ENCODE results near the gene SSR3. TPM values are rescaled to one million over a fixed set of nuclear protein-coding genes. Genes with fewer than 3 reads are reported as not detected.
"Not testable (repeated sequence)": the region's sequence is repeated elsewhere in the genome, so short reads cannot be mapped to it uniquely, and the experiment has no call there.

SSR3 gene
- total RNA-seq, 1 donor = 212 TPM

- TF ChIP-seq CTCF (IDR thresholded peaks at IDR 0.05; ENCODE audit: extremely low read depth, low read depth, low read length) = no peak
- no peaks in the 10 kb centered on the region for H3K9me3 ChIP-seq (ENCODE audit: low read depth, low read length)
These were observed 21.1 kb upstream of the SSR3 start for GRCh38 chr3:156576051-156576450.

GRCh38 chr3:156575641-156576040, 20.7 kb upstream of the SSR3 start:
- Histone ChIP-seq H3K9me3 (ENCODE audit: low read depth, low read length) (no peaks in the 10 kb centered on the region), H3K27ac (ENCODE audit: low read depth, low read length) (no peak overlapping the region), H3K4me3 (ENCODE audit: insufficient read depth, low read length) (no peak overlapping the region), H3K27me3 (ENCODE audit: insufficient read depth, low read length) (no peaks in the 10 kb centered on the region), H3K36me3 (ENCODE audit: insufficient read depth, low read length) (no peaks in the 10 kb centered on the region), H3K4me2 (ENCODE audit: insufficient read depth, low read length) (no peak overlapping the region), H3K4me1 (ENCODE audit: insufficient read depth, low read length) (peaks cover 5% of the 10 kb centered on the region), H2AFZ (ENCODE audit: low read length) (no peak overlapping the region), H3K79me2 (ENCODE audit: insufficient read depth, low read length) (no peaks in the 10 kb centered on the region), H4K20me1 (ENCODE audit: insufficient read depth, low read length) (no peaks in the 10 kb centered on the region)
- no peak for DNase-seq (ENCODE audit: insufficient read length, low spot score, missing footprints)
- no peak for TF ChIP-seq CTCF (IDR thresholded peaks at IDR 0.05; ENCODE audit: extremely low read depth, low read depth, low read length)

More at GRCh38 chr3:156576051-156576450, 21.1 kb upstream of the SSR3 start:
- Histone ChIP-seq H2AFZ (ENCODE audit: low read length) (no peak overlapping the region), H4K20me1 (ENCODE audit: insufficient read depth, low read length) (no peaks in the 10 kb centered on the region), H3K36me3 (ENCODE audit: insufficient read depth, low read length) (no peaks in the 10 kb centered on the region), H3K79me2 (ENCODE audit: insufficient read depth, low read length) (no peaks in the 10 kb centered on the region), H3K4me3 (ENCODE audit: insufficient read depth, low read length) (no peak overlapping the region), H3K4me1 (ENCODE audit: insufficient read depth, low read length) (peaks cover 5% of the 10 kb centered on the region), H3K27me3 (ENCODE audit: insufficient read depth, low read length) (no peaks in the 10 kb centered on the region), H3K4me2 (ENCODE audit: insufficient read depth, low read length) (no peak overlapping the region), H3K27ac (ENCODE audit: low read depth, low read length) (no peak overlapping the region)
- DNase-seq (ENCODE audit: insufficient read length, low spot score, missing footprints) = no peak

- H3K27ac ChIP-seq (ENCODE audit: low read depth, low read length); H3K9me3 ChIP-seq (ENCODE audit: low read depth, low read length); H3K27me3 ChIP-seq (ENCODE audit: insufficient read depth, low read length); DNase-seq (ENCODE audit: insufficient read length, low spot score, missing footprints); H4K20me1 ChIP-seq (ENCODE audit: insufficient read depth, low read length); H3K4me1 ChIP-seq (ENCODE audit: insufficient read depth, low read length); H3K4me2 ChIP-seq (ENCODE audit: insufficient read depth, low read length); H3K36me3 ChIP-seq (ENCODE audit: insufficient read depth, low read length); H2AFZ ChIP-seq (ENCODE audit: low read length); H3K4me3 ChIP-seq (ENCODE audit: insufficient read depth, low read length); H3K79me2 ChIP-seq (ENCODE audit: insufficient read depth, low read length): not testable (repeated sequence)
These were observed 15.0 kb upstream of the SSR3 start for GRCh38 chr3:156569881-156570280.

GRCh38 chr3:156569016-156569415, 14.1 kb upstream of the SSR3 start:
- H3K4me3 ChIP-seq (ENCODE audit: insufficient read depth, low read length); H4K20me1 ChIP-seq (ENCODE audit: insufficient read depth, low read length); H3K27me3 ChIP-seq (ENCODE audit: insufficient read depth, low read length); H3K4me2 ChIP-seq (ENCODE audit: insufficient read depth, low read length); H3K36me3 ChIP-seq (ENCODE audit: insufficient read depth, low read length); H3K4me1 ChIP-seq (ENCODE audit: insufficient read depth, low read length); H3K79me2 ChIP-seq (ENCODE audit: insufficient read depth, low read length); H2AFZ ChIP-seq (ENCODE audit: low read length); DNase-seq (ENCODE audit: insufficient read length, low spot score, missing footprints); H3K9me3 ChIP-seq (ENCODE audit: low read depth, low read length); H3K27ac ChIP-seq (ENCODE audit: low read depth, low read length): not testable (repeated sequence)

GRCh38 chr3:156563900-156564682, 9.2 kb upstream of the SSR3 start:
- Histone ChIP-seq H3K9me3 (ENCODE audit: low read depth, low read length) (no peaks in the 10 kb centered on the region), H3K4me3 (ENCODE audit: insufficient read depth, low read length) (no peak overlapping the region), H4K20me1 (ENCODE audit: insufficient read depth, low read length) (no peaks in the 10 kb centered on the region), H3K36me3 (ENCODE audit: insufficient read depth, low read length) (no peaks in the 10 kb centered on the region), H3K4me1 (ENCODE audit: insufficient read depth, low read length) (no peaks in the 10 kb centered on the region), H3K79me2 (ENCODE audit: insufficient read depth, low read length) (no peaks in the 10 kb centered on the region), H3K27me3 (ENCODE audit: insufficient read depth, low read length) (no peaks in the 10 kb centered on the region), H3K27ac (ENCODE audit: low read depth, low read length) (no peak overlapping the region), H2AFZ (ENCODE audit: low read length) (no peak overlapping the region), H3K4me2 (ENCODE audit: insufficient read depth, low read length) (no peak overlapping the region)
- TF ChIP-seq CTCF (IDR thresholded peaks at IDR 0.05; ENCODE audit: extremely low read depth, low read depth, low read length) = no peak
- no peak for DNase-seq (ENCODE audit: insufficient read length, low spot score, missing footprints)

- not testable (repeated sequence) for DNase-seq (ENCODE audit: insufficient read length, low spot score, missing footprints); H4K20me1 ChIP-seq (ENCODE audit: insufficient read depth, low read length); H3K4me2 ChIP-seq (ENCODE audit: insufficient read depth, low read length); H3K27me3 ChIP-seq (ENCODE audit: insufficient read depth, low read length); H3K36me3 ChIP-seq (ENCODE audit: insufficient read depth, low read length); H2AFZ ChIP-seq (ENCODE audit: low read length); H3K4me3 ChIP-seq (ENCODE audit: insufficient read depth, low read length); H3K79me2 ChIP-seq (ENCODE audit: insufficient read depth, low read length); H3K9me3 ChIP-seq (ENCODE audit: low read depth, low read length); H3K4me1 ChIP-seq (ENCODE audit: insufficient read depth, low read length); H3K27ac ChIP-seq (ENCODE audit: low read depth, low read length)
These were observed 7.6 kb upstream of the SSR3 start for GRCh38 chr3:156562486-156562885.

Data from osteoblast (primary cell).